ENCODE results near the gene ANO4.

DNA sequence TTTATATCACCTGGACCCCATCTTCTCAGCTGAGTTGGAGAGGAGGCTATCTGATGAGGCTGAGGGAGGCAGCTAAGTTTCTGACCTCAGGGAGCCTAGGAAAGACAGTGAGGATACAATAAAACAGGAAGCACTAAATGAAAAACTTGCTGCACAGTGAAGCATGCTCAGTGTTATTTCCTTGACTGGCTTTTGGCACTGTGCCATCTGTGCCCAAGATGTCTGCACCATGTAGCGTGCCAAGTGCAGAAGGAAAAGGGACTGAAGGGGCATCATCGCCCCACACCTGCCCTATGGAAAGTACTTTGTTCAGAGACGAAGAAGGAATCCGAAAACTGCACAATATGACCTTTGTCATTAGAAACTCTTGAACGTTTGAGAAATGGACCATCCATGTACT is 102.7 kb downstream of the ANO4 start:
- no peak for TF ChIP-seq POLR2A (IDR thresholded peaks at IDR 0.05)
- TF ChIP-seq, protein P1, sequence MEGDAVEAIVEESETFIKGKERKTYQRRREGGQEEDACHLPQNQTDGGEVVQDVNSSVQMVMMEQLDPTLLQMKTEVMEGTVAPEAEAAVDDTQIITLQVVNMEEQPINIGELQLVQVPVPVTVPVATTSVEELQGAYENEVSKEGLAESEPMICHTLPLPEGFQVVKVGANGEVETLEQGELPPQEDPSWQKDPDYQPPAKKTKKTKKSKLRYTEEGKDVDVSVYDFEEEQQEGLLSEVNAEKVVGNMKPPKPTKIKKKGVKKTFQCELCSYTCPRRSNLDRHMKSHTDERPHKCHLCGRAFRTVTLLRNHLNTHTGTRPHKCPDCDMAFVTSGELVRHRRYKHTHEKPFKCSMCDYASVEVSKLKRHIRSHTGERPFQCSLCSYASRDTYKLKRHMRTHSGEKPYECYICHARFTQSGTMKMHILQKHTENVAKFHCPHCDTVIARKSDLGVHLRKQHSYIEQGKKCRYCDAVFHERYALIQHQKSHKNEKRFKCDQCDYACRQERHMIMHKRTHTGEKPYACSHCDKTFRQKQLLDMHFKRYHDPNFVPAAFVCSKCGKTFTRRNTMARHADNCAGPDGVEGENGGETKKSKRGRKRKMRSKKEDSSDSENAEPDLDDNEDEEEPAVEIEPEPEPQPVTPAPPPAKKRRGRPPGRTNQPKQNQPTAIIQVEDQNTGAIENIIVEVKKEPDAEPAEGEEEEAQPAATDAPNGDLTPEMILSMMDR (IDR thresholded peaks at IDR 0.05) = no peak

Measured in ovary (tissue), 3 donors.